A549 (cell line): ENCODE data around the gene PTPN23.

Experiments
- CBX8 ChIP-seq: fragments of 200-600 bp; sonication (generic); IDR thresholded peaks from 2 replicates; pipeline ENCODE4 v1.6.1; 2016
- EP300 ChIP-seq, 2 experiments: fragments of >200 bp; sonication (Bioruptor Twin); formaldehyde crosslinking; IDR thresholded peaks; 2 replicates in 1 of 2; 3 replicates in 1 of 2; pipeline ENCODE4 v1.6.1; 2016 to 2017
- POLR2A ChIP-seq: IDR thresholded peaks from 2 replicates; pipeline ENCODE4 v1.6.1; 2012; ENCODE audit warnings: mild to moderate bottlenecking, low read length
- RAD21 ChIP-seq, 2 experiments: fragments of >200 bp in 1 of 2; sonication (Bioruptor Twin) in 1 of 2; formaldehyde crosslinking in 1 of 2; IDR thresholded peaks in 1 of 2; conservative IDR thresholded peaks in 1 of 2; 2 replicates in 1 of 2; 3 replicates in 1 of 2; pipeline ENCODE4 v1.6.1; 2012 to 2018; ENCODE audit warnings: inconsistent platforms in 1 of 2
- RFX5 ChIP-seq: fragments of 450-650 bp; IDR thresholded peaks from 2 replicates; pipeline ENCODE4 v1.7.1; 2014; ENCODE audit warnings: antibody characterized with exemption, mild to moderate bottlenecking, moderate library complexity
- TF ChIP-seq, protein P1 (sequence below): fragments of >200 bp; sonication (Bioruptor Twin); formaldehyde crosslinking; IDR thresholded peaks from 3 replicates; pipeline ENCODE4 v1.5.1; 2016
- TF ChIP-seq, protein P2 (sequence below): IDR thresholded peaks from 2 replicates; pipeline ENCODE4 v1.6.1; 2012

DNA sequence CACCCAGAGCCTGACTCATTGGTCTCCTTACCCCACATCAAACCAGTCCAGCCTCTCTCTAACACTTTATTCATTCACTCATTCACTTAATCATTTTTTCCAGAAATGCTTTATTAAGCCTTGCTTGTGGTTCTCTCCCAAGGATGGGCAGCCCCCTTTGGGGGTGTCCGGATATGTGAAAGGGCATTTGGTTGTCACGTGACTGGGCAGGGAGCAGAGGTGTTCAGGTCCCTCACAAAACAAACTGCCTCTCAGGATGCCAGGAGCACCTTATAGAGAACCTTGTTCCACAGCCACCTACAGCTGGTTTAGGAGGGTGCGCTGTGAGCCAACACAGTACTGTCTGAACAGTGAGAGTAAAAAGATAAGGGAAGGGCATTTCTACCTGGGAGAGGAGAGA lies 25.8 kb upstream of the PTPN23 start:
- TF ChIP-seq, protein P1, sequence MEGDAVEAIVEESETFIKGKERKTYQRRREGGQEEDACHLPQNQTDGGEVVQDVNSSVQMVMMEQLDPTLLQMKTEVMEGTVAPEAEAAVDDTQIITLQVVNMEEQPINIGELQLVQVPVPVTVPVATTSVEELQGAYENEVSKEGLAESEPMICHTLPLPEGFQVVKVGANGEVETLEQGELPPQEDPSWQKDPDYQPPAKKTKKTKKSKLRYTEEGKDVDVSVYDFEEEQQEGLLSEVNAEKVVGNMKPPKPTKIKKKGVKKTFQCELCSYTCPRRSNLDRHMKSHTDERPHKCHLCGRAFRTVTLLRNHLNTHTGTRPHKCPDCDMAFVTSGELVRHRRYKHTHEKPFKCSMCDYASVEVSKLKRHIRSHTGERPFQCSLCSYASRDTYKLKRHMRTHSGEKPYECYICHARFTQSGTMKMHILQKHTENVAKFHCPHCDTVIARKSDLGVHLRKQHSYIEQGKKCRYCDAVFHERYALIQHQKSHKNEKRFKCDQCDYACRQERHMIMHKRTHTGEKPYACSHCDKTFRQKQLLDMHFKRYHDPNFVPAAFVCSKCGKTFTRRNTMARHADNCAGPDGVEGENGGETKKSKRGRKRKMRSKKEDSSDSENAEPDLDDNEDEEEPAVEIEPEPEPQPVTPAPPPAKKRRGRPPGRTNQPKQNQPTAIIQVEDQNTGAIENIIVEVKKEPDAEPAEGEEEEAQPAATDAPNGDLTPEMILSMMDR, result no peak
- TF ChIP-seq EP300 (IDR thresholded peaks at IDR 0.05) (no peak), RFX5 (no peak), POLR2A (no peak), RAD21 (conservative IDR thresholded peaks at IDR 0.05 in 1 of 2, IDR thresholded peaks at IDR 0.05 in 1 of 2) (no peak), CBX8 (no peak)
- TF ChIP-seq, protein P2, sequence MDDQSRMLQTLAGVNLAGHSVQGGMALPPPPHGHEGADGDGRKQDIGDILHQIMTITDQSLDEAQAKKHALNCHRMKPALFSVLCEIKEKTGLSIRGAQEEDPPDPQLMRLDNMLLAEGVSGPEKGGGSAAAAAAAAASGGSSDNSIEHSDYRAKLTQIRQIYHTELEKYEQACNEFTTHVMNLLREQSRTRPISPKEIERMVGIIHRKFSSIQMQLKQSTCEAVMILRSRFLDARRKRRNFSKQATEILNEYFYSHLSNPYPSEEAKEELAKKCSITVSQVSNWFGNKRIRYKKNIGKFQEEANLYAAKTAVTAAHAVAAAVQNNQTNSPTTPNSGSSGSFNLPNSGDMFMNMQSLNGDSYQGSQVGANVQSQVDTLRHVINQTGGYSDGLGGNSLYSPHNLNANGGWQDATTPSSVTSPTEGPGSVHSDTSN, result no peak
